Spinal cord (tissue), 10 donors: ENCODE data around the gene VGF. TPM values are rescaled to one million over a fixed set of nuclear protein-coding genes. Genes with fewer than 3 reads are reported as not detected.

ENCODE experiments used
- DNase-seq, 6 donors: peaks; one replicate each; pipeline versions ENCODE4 v3.0.0 to v3.0.0-alpha.2; 2013 to 2015; ENCODE audit warnings: low spot score in 6 of 6, low read depth in 4 of 6
- H3K27ac ChIP-seq: one replicate; pipeline ENCODE4 v1.5.1; 2013; ENCODE audit warnings: low read depth, low read length, control low read depth
- H3K27me3 ChIP-seq: one replicate; pipeline ENCODE4 v1.6.1; 2013; ENCODE audit warnings: low read length; ENCODE audit not compliant: control insufficient read depth, insufficient read depth
- H3K36me3 ChIP-seq: one replicate; pipeline ENCODE4 v1.6.1; 2013; ENCODE audit warnings: low read length; ENCODE audit not compliant: control insufficient read depth, insufficient read depth
- H3K4me1 ChIP-seq: one replicate; pipeline ENCODE4 v1.6.1; 2013; ENCODE audit warnings: low read length; ENCODE audit not compliant: control insufficient read depth, insufficient read depth
- H3K4me3 ChIP-seq: one replicate; pipeline ENCODE4 v1.5.1; 2013; ENCODE audit warnings: low read depth, low read length, control low read depth
- H3K9me3 ChIP-seq: one replicate; pipeline ENCODE4 v1.6.1; 2013; ENCODE audit warnings: low read length; ENCODE audit not compliant: control insufficient read depth, insufficient read depth
- WGBS: methylation state at CpG from one replicate; pipeline ENCODE4 v1.1.5; 2013; ENCODE audit warnings: missing lambda C conversion rate; ENCODE audit not compliant: insufficient coverage; 5-methylcytosine and 5-hydroxymethylcytosine counted together
- polyA plus RNA-seq, 2 donors: library from polyadenylated mRNA; unstranded; fragments of 120-200 nt; gene quantifications; one replicate each; pipeline ENCODE4 v1.2.1, GENCODE V29; 2013; ENCODE audit not compliant: insufficient read length in 2 of 2
- total RNA-seq, 2 donors: library from RNA; depleted of rRNA in 1 of 2; stranded (reverse); fragments of 120-200 nt in 1 of 2; fragments of >200 nt in 1 of 2; gene quantifications; one replicate each; pipeline versions ENCODE4 v1.2.3 to v1.2.4, GENCODE V29; 2013 to 2014
- donor health status: healthy.

Gene VGF
- total and polyA plus RNA-seq, 4 donors: 7.9 to 70.2 (median 39.1) TPM

GRCh38 chr7:101189109-101189508 is 23.7 kb upstream of the VGF start:
- DNase-seq: no peak
- Histone ChIP-seq H3K9me3 (no peaks in the 10 kb centered on the region), H3K27ac (no peak overlapping the region), H3K4me3 (no peak overlapping the region), H3K27me3 (no peaks in the 10 kb centered on the region), H3K4me1 (peaks cover 3% of the 10 kb centered on the region), H3K36me3 (no peaks in the 10 kb centered on the region)
- 60% methylated on average over 2 of the region's 8 CpGs for WGBS

- DNase-seq: no peak
- WGBS: 100% methylated on average over 1 of the region's 4 CpGs
- no peak overlapping the region for H3K27ac ChIP-seq
- H3K9me3 ChIP-seq: no peaks in the 10 kb centered on the region
- H3K4me1 ChIP-seq: peaks cover 6% of the 10 kb centered on the region
- no peak overlapping the region for H3K4me3 ChIP-seq
- no peaks in the 10 kb centered on the region for H3K36me3 ChIP-seq
- no peaks in the 10 kb centered on the region for H3K27me3 ChIP-seq
These were observed 21.6 kb upstream of the VGF start for GRCh38 chr7:101186844-101187428.

- Histone ChIP-seq H3K27me3 (peaks cover 3% of the 10 kb centered on the region), H3K27ac (no peak overlapping the region), H3K4me1 (peaks cover 6% of the 10 kb centered on the region), H3K36me3 (no peaks in the 10 kb centered on the region), H3K4me3 (no peak overlapping the region), H3K9me3 (no peaks in the 10 kb centered on the region)
- DNase-seq: no peak
- WGBS: 81% methylated on average over 6 of the region's 6 CpGs
These were observed 20.8 kb upstream of the VGF start for GRCh38 chr7:101186194-101186593.

- Histone ChIP-seq H3K36me3 (no peaks in the 10 kb centered on the region), H3K4me3 (no peak overlapping the region), H3K4me1 (peaks cover 13% of the 10 kb centered on the region), H3K9me3 (no peaks in the 10 kb centered on the region), H3K27ac (no peak overlapping the region), H3K27me3 (peaks cover 9% of the 10 kb centered on the region)
- 63% methylated on average over 4 of the region's 5 CpGs for WGBS
- no peak for DNase-seq
These were observed 20.0 kb upstream of the VGF start for GRCh38 chr7:101185258-101185839.

- under 1% methylated on average over 42 of the region's 56 CpGs for WGBS
- Histone ChIP-seq H3K27me3 (peaks cover 48% of the 10 kb centered on the region), H3K9me3 (no peaks in the 10 kb centered on the region), H3K4me3 (peak within 1 kb of the TSS; percentile 35), H3K4me1 (peaks cover 26% of the 10 kb centered on the region), H3K27ac (no peak within 1 kb of the TSS), H3K36me3 (no peaks in the 10 kb centered on the region)
- peak in 2 of 6 donors; percentile 62 to 79 for DNase-seq
These were observed 14.9 kb upstream of the VGF start, which contains the start of gene NAT16 for GRCh38 chr7:101180130-101180755. TSS of gene NAT16 (minus strand) at chr7:101180293. CDS start at chr7:101174807, 5,486 bp downstream.

- Histone ChIP-seq H3K4me1 (peaks cover 26% of the 10 kb centered on the region), H3K27ac (no peak overlapping the region), H3K4me3 (peak overlapping the region; percentile 35), H3K27me3 (peaks cover 54% of the 10 kb centered on the region), H3K9me3 (no peaks in the 10 kb centered on the region), H3K36me3 (no peaks in the 10 kb centered on the region)
- WGBS: 1% methylated on average over 27 of the region's 27 CpGs
- DNase-seq: peak in 1 of 6 donors; percentile 61
These were observed 14.3 kb upstream of the VGF start for GRCh38 chr7:101179713-101180112.

- Histone ChIP-seq H3K36me3 (peaks cover 5% of the 10 kb centered on the region), H3K9me3 (no peaks in the 10 kb centered on the region), H3K27ac (no peak overlapping the region), H3K4me3 (peak overlapping the region; percentile 27), H3K4me1 (peaks cover 30% of the 10 kb centered on the region), H3K27me3 (peaks cover 60% of the 10 kb centered on the region)
- under 1% methylated on average over 12 of the region's 20 CpGs for WGBS
- DNase-seq: peak in 2 of 6 donors; percentile 68 to 86
These were observed 13.7 kb upstream of the VGF start for GRCh38 chr7:101179117-101179516.

GRCh38 chr7:101177644-101178043 is 12.3 kb upstream of the VGF start:
- Histone ChIP-seq H3K27ac (no peak overlapping the region), H3K4me3 (no peak overlapping the region), H3K36me3 (peaks cover 19% of the 10 kb centered on the region), H3K4me1 (peaks cover 41% of the 10 kb centered on the region), H3K9me3 (no peaks in the 10 kb centered on the region), H3K27me3 (peaks cover 74% of the 10 kb centered on the region)
- 22% methylated on average over 1 of the region's 2 CpGs for WGBS
- DNase-seq: no peak

- WGBS: no CpG with 5 or more reads among the region's 3 CpGs
- Histone ChIP-seq H3K27me3 (peaks cover 87% of the 10 kb centered on the region), H3K4me1 (peaks cover 50% of the 10 kb centered on the region), H3K4me3 (no peak overlapping the region), H3K9me3 (no peaks in the 10 kb centered on the region), H3K36me3 (peaks cover 25% of the 10 kb centered on the region), H3K27ac (no peak overlapping the region)
- DNase-seq: no peak
These were observed 10.3 kb upstream of the VGF start for GRCh38 chr7:101175664-101176063.
